MM.1S (cell line): Measurements from ENCODE around the gene TGFB1I1.

ENCODE experiments used
- EZH2 ChIP-seq: fragments of 300-600 bp; sonication (generic); optimal IDR thresholded peaks from 2 replicates; pipeline ENCODE3; 2017; ENCODE audit warnings: low read depth, mild to moderate bottlenecking, antibody characterized with exemption, low read length, mixed read lengths
- EZH2phosphoT487 ChIP-seq: fragments of 300-600 bp; sonication (generic); IDR thresholded peaks from 2 replicates; pipeline ENCODE4 v1.6.1; 2018; ENCODE audit warnings: antibody characterized with exemption, low read length
- TF ChIP-seq, protein P1 (sequence below): fragments of 300-600 bp; sonication (generic); IDR thresholded peaks from 2 replicates; pipeline ENCODE4 v1.5.1; 2016; ENCODE audit warnings: antibody characterized with exemption, low read length, mixed read lengths

- TF ChIP-seq, protein P1, sequence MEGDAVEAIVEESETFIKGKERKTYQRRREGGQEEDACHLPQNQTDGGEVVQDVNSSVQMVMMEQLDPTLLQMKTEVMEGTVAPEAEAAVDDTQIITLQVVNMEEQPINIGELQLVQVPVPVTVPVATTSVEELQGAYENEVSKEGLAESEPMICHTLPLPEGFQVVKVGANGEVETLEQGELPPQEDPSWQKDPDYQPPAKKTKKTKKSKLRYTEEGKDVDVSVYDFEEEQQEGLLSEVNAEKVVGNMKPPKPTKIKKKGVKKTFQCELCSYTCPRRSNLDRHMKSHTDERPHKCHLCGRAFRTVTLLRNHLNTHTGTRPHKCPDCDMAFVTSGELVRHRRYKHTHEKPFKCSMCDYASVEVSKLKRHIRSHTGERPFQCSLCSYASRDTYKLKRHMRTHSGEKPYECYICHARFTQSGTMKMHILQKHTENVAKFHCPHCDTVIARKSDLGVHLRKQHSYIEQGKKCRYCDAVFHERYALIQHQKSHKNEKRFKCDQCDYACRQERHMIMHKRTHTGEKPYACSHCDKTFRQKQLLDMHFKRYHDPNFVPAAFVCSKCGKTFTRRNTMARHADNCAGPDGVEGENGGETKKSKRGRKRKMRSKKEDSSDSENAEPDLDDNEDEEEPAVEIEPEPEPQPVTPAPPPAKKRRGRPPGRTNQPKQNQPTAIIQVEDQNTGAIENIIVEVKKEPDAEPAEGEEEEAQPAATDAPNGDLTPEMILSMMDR, result no peak
- TF ChIP-seq EZH2, result no peak
- no peak for TF ChIP-seq EZH2phosphoT487
Observed at GRCh38 chr16:31440516-31441184, 31.3 kb upstream of the TGFB1I1 start.
